DMS153 (cell line): Measurements from ENCODE around the gene ENDOD1.

Source experiments
- DNase-seq: peaks from one replicate; lab custom pipeline; 2025; lab: John Stamatoyannopoulos, UW

The ENDOD1 gene

DNA sequence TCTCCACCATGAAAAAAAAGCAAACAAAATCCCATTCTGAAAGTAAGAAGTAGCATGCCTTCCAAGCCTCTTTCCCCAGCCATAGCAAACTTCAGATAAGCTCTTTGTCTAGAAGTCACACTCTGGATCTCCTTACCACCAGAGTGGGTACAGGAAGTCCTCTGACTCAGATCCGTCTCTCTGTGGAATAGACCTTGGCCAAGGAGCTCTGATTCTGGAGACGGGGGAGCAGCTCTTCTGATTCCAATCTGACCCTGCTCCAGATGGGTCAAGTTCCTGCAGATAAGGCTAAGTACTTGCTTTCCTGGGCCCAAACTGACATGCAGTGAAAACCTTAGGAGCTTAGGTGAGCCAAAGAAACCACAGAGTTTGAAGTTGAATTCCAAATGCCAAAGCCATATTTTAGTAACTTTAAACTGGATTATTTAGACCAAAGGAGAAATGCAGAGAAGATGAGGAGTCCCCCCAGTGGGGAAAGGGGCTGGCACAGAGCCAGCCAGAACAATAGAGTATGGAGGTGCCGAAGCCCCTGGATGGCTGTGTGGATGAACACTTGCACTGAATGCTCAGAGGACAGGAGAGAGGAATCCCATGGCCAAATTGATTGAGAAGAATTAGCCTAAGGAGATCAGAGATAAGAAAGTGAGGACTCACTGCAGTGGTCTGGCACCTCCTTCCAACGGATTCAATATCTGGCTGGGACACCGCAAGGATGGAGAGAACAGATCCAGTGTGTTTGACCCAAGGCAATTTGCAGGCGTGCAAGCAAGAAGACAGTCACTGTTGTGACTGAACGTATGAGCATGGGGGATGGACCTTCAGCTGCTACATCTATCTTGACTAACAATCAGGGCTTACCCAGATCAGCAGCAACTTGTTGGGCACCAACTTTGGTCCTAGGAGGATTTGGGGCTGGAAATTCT is 54.9 kb downstream of the ENDOD1 start:
- DNase-seq: no peak

DNA sequence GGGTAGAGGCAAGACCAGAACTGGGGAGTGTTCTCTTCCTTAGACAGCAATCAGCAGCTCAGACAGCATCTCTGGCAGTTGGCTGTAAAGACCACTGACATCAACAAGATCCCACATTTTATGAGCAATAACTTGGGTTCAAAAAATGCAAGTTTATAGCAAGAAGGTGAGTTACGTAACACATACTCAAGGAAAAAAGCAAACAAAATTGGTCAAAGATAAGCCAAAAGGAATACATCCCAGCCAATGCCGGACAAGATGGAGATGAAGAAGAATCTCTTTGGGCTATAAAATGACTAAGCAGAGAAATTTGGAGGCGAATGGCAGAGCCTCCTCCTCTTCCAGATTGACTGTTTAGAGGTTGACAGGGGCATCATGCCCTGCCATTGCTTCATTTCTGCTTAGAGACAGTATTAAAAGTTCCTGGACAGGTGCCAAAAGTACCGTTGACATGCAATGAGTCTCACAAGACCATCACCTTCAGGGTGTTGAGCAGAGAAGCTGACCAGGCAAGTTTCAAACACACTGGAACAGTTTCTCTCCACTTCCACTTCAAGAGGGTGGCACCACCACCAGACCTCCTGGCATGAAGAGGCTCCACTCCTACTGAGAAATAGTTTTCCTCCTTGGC is 55.9 kb downstream of the ENDOD1 start:
- no peak for DNase-seq

- no peak for DNase-seq
These were observed 57.8 kb downstream of the ENDOD1 start for GRCh38 chr11:95147364-95147905.

GRCh38 chr11:95148406-95148805 is 58.8 kb downstream of the ENDOD1 start:
- no peak for DNase-seq

DNA sequence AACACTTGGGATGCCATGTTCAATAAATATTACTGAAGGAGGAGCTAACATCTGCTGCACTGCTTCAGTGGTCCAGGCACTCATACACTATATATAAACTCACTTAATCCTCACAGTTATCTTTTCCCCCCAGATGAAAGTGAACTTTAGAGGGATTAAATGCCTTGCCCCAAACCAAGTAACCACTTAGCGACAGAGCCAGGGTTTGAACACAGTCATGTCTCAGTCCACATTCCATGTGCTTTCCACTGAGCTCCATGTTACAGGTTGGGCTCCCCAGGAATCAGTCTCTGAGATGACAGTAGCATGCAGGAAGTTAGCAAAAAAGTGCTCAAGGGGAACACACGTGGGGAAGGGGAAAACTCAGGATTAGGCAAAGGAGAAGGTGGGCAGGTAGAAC is 59.3 kb downstream of the ENDOD1 start:
- no peak for DNase-seq

- no peak for DNase-seq
These were observed 60.2 kb downstream of the ENDOD1 start for GRCh38 chr11:95149651-95150364.

GRCh38 chr11:95150956-95151684 is 61.5 kb downstream of the ENDOD1 start:
- DNase-seq: peak; percentile 73

- DNase-seq: no peak
These were observed 63.5 kb downstream of the ENDOD1 start for GRCh38 chr11:95152876-95153856.

DNA sequence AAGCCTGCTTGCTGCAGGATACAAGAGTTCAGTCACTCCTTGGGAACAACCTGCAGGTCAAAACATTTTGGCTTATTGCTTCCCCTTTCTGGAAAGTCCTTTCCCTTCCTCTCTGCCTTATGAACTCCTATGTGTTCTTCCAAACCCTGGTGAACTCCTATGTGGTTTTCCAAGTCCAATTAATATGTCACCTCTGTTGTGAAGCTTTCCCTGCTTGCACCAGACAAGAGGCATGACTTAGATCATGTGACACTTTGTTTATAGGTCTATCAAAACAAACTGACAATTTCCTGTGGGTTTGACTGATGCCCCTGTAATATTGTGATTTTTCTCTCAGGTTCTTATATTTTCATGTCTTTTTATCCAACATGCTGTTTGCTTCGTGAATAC is 64.2 kb downstream of the ENDOD1 start:
- no peak for DNase-seq

GRCh38 chr11:95154514-95154913 is 64.9 kb downstream of the ENDOD1 start:
- peak; percentile 37 for DNase-seq

GRCh38 chr11:95155385-95155784 is 65.7 kb downstream of the ENDOD1 start:
- DNase-seq: no peak

GRCh38 chr11:95156133-95156721 is 66.6 kb downstream of the ENDOD1 start:
- DNase-seq: no peak

DNA sequence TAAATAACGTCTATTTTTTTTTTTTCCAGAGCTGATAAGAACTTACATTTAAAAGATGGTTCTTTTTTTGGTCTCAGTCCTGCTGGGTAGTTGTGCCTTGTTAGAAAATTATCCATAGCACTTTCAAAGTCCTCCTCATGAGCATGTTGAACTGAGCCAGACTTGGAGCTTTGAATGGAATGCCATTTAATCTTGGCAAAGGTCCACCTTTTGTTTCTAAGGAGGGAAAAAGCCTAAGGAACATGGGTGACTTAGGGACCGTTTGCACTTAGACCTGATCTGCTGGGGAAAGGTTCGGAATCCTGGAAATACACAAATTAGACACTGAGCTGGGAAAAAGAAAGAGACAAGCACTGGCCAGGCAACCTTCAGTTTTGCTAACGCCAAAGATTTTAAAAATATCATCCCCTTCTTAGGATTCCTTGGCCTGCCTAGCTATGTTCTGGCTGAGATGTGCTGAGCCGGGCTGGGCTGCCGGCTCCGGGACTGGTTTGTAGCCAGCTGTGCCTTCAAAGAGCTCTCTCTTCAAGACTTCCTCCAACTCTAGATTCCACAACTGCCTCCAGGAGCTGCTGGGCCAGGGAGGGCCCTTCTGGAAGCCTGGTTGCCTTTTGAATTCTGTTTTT is 67.4 kb downstream of the ENDOD1 start:
- DNase-seq: no peak

GRCh38 chr11:95157824-95158223 is 68.2 kb downstream of the ENDOD1 start:
- DNase-seq: no peak

DNA sequence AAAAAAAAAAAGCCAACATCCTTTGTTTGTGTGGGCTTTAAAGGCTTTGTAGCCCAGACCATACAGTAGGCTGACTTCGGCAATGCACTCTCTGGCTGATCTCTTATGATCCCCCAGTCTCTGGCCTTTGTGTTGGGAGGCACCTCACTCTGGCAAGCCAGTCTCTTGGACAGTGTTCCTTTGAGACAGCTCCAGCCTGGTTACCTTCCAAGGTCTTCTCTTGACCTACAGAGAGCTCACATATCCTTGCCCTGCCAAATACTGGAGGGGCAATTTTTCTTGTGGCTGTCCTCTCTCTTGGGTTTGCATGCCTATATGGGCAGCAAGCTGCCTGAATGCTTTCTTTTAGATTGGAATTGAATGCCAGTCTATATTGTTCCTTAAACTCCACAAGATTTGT is 71.6 kb downstream of the ENDOD1 start:
- DNase-seq: no peak

- no peak for DNase-seq
These were observed 73.5 kb downstream of the ENDOD1 start for GRCh38 chr11:95163106-95163505.

- no peak for DNase-seq
These were observed 76.0 kb downstream of the ENDOD1 start for GRCh38 chr11:95165638-95166037.

GRCh38 chr11:95166781-95167180 is 77.1 kb downstream of the ENDOD1 start:
- no peak for DNase-seq

- DNase-seq: no peak
These were observed 80.6 kb downstream of the ENDOD1 start for GRCh38 chr11:95170294-95170693.
